GM21717 (cell line): Measurements from ENCODE around the gene RUVBL2.
"Not testable (repeated sequence)": the region's sequence is repeated elsewhere in the genome, so short reads cannot be mapped to it uniquely, and the experiment has no call there.

Experiments
- ATAC-seq: cut with Tn5 transposase; IDR thresholded peaks from one replicate; pipeline ENCODE4 v1.9.1; 2021; ENCODE audit warnings: mild to moderate bottlenecking, moderate library complexity; ENCODE audit not compliant: unreplicated experiment

Gene RUVBL2

DNA sequence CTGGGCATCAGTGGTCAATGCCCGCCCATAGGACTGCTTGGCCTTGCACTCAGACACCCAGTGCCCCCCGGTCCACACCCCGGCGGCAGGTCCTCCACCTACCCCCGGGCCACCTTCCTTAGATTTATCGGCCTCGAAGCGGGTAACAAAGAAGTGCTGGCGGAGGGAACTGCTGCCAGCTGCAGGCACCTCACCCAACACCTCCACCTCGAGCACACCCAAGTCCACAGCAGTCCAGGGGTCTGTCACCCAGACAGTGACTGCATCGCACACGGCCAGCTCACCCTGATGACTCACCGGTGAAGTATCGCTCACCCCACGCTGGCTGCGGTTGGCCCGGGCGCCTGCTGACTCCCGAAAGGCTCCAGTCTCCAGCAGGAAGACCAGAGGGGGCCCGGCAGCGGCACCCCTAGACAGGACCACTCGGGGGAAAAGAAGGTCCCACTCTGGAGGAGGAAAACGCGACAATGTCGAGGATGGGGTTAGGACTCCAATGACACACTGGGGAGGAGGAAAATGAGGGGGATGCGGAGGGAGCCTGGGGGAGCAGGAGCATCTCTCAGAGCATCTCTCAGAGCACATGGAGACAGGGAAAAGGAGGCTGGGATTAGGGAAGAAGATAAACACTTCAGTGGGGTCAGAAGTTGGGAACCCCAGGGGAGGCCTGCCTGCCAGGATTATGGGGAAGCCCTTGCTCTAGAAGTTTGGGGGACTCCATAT, 45.0 kb downstream of the RUVBL2 start:
- not testable (repeated sequence) for ATAC-seq

DNA sequence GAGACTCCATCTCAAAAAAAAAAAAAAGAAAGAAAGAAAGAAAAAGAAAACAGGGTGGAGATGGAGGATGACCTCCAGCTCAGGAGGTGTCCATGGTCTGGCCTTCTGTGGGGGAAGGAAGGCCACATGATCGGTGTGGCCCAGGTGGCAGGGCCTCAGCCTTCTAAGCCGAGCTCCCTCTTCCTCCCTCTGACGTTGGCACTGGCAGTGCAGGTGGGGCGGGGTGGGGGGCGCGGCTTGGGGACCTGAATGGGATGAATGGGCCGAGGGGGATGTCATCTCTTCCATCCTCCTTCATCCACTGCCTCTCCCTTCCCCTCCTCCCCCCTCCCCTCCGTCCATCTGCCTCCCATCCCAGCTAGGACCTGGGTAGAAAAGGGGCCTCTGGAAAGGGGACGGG, 46.0 kb downstream of the RUVBL2 start:
- ATAC-seq = not testable (repeated sequence)

DNA sequence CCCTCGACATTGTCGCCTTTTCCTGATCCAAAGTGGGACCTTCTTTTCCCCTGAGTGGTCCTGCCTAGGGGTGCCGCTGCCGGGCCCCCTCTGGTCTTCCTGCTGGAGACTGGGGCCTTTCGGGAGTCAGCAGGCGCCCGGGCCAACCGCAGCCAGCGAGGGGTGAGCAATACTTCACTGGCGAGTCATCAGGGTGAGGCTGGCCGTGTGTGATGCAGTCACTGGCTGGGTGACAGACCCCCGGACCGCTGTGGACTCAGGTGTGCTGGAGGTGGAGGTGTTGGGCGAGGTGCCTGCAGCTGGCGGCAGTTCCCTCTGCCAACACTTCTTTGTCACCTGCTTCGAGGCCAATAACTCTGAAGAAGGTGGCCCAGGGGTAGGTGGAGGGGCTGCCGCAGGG, 48.5 kb downstream of the RUVBL2 start:
- ATAC-seq = no peak

- not testable (repeated sequence) for ATAC-seq
Measured at GRCh38 chr19:49042666-49043065, 49.0 kb downstream of the RUVBL2 start.

GRCh38 chr19:49043548-49043947, 49.9 kb downstream of the RUVBL2 start, which contains the start of gene CGB5:
Gene CGB5, plus strand, starts transcription at chr19:49043848. Its CDS starts 362 bp downstream, at chr19:49044210.
- ATAC-seq = not testable (repeated sequence)

DNA sequence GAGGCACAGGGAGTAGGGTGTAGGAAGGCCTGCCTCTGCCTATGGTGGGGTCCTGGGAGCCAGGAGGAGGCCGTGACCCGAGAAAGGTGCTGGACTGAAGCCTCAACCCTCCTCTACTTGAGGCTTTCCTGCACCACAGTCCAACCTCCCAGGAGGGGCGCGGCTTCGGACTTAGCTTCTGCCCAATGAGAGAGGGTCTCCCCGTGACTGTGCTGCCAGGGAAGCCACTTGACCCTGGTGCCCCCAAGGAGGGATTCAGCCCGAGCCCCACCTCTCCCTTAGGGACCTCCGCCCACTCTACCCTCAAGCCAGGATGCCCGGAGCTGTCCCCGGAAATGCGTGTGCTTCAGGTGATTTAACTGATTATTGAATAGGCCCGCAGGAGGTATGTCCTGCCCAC, 55.3 kb downstream of the RUVBL2 start, which contains the start of gene CGB8:
TSS of gene CGB8 (minus strand) at position 101 of the 400 bp plus-strand sequence. CDS start 372 bp downstream, outside the sequence.
- not testable (repeated sequence) for ATAC-seq

DNA sequence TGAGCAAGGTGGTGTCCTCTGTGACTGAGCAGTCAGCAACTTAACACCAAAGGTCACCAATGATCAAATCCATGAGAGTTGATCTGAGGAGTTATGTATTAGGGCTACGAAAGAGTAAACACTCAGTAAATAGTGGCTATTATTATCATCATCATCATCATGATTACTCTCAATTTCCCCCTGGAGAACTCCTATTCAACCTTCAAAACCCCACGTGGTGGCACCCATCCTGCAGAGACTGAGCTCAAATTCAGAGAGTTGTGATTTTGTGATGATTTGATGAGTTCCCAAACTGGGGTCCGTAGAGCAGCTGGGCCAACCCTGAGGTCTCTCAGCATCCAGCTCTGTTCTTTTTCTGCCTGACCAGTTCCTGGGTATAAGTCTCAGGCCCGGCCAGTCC, 56.1 kb downstream of the RUVBL2 start:
- not testable (repeated sequence) for ATAC-seq

GRCh38 chr19:49050376-49051033, 56.8 kb downstream of the RUVBL2 start:
- ATAC-seq = not testable (repeated sequence)

DNA sequence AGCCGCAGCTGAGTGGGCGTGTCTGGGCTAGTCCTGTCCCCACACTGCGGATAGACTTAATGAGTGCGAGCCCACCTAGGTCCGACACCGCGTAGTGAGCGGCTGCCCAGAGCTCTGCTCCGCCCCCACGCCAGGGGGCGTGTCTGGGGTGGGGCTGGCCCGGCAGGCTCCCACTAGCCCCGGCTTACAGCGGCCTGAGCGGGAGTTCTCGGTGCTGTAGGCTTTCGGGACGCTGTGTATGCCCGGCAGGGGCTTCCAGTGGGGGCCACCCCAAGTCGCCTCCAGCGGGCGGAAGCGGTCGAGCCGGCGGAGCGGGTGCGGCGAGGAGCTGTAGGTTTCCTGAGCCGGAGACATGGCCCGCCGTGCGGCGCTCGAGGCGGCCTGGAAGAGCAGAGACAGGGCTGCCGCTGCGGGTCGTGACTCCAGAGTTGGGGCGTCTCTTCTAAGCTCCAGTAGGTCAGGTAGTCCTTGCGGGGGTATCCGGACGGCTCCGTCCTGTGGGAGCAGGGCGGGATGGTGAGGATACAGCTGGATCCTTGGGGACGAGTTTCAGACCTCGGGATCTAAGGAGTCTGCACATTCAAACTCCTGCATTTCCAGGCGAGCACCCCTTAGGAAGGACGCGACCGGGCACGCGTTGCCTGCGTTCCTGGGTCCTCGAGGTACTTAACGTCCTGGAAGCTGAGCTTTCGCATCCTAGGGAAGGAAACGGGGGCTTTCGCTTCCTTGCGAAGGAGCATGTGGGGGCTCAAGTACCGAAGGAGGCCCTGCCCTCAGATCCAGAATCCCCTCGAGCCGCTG, 62.6 kb downstream of the RUVBL2 start:
- ATAC-seq = no peak

- ATAC-seq = not testable (repeated sequence)
Measured at GRCh38 chr19:49056902-49057596, 63.4 kb downstream of the RUVBL2 start.

DNA sequence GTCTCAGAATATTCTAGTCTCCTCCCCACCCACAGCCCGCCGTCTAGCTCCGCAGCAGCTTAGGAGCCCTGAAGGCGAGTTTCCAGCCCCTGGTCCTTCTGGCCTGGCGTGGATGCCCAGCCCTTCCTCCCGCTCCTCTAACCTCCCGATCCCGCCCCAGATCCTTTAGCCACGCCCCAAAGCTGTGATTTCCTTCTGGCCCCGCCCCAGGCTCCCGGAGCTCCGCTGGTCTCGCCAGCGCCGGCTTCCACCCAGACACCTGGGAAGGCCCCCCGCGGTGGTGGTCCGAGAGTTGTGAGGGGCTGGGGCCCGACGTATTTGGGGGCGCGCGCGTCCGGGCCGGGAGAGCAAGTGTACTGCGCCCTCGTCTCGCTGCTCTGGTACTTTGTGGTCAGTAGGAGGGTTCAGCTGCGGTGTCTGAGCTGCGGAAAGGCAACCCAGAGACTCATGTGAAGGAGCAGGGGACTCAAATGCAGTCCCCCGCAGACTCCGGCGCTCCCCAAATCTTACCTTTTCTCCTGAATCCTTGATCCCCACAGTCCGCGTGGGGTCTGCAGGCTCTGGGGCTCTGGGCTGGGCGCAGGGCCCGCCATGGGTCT, 64.0 kb downstream of the RUVBL2 start, which contains the start of gene CGB7:
TSS of gene CGB7 (minus strand) at position 114 of the 599 bp plus-strand sequence. CDS start 2,374 bp downstream, outside the sequence.
- ATAC-seq = no peak

DNA sequence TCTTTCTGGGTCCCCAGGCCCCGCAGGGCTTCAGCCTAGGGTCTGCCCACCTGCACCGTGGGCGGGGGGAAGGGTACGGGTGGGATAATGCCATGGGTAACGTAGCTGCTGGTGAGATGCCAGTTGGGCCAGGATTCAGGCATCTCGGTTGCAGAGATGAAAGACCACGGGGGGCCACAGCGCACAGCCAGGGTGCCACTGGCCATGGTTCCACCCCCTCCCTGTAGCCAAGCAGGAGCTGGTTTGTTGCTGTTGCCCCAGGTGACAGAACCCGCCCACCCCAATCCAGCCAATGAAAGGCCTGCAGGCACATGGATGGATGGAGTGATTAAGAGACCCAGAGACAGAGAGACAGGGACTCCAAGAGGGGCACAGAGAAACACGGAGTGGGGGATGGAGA, 64.9 kb downstream of the RUVBL2 start:
- ATAC-seq = no peak

- ATAC-seq = no peak
Measured at GRCh38 chr19:49059053-49059452, 65.4 kb downstream of the RUVBL2 start.

GRCh38 chr19:49061000-49061399, 67.3 kb downstream of the RUVBL2 start:
- ATAC-seq = no peak

GRCh38 chr19:49061445-49061844, 67.8 kb downstream of the RUVBL2 start:
- ATAC-seq = no peak

- no peak for ATAC-seq
Measured at GRCh38 chr19:49064029-49064629, 70.4 kb downstream of the RUVBL2 start.

DNA sequence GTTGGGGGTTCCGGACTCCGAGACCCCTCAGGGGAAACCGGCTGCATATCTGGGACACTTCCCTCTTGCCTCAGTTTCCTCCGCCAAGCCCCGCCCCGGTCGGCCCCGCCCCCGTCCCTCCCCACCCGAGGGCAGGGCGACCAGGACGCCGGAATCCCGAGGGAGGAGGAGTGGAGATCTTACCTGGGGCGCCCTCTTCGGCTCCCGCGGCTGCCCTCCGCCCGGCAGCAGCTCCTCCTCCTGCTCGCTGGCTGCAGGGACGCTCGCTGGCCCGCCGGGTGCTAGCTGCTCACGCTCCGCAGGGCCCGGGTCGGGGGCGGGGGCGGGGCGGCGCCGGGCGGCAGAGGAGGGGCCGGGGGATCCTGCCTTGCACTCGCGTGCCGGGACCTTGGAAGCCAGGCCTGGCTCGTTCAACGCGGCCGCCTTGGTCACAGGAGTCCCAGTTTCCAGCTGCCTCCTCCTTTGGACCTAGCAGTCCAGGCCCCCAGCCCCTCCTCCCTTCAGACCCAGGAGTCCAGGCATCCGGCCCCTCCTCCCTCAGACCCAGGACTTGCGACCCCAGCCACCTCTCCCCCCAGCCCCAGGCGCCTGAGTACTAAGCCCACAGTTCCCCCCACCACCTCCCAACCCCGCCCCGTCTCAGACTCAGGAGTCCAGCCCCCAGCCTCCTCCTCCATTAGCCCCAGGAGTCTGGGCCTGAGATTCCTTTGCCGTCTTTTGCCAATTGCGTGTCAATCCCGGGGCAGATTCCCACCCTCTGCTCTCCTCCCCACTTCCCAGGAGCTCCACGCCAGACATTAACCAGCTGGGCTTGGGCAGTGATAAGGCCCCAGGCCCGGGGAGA, 71.3 kb downstream of the RUVBL2 start, which contains the start of gene NTF4:
TSS of gene NTF4 (minus strand) at position 51 of the 844 bp plus-strand sequence. CDS start 2,821 bp downstream, outside the sequence.
- no peak for ATAC-seq
